ENCODE measurements around the gene CAMP.

The CAMP gene

DNA sequence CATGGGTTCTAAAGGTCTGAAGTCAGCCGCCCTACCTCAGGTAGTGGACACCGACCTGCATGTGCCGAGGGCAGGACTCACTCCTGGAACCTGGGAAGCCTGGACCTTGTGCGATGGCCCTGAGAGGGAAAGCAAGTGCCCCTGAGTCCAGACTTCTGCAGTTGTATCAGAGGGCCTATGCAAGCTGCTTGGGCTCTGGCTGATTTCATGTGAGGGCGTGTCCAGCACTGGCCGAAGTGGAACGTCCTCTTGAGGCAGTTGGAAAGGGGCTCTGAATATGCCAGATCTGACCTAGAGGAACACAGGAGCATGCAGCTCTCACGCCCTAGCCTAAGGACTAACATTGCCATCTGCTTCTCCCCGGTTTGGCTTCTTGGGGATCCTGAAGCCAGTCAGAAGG is 2.5 kb upstream of the CAMP start:
- no peak for DNase-seq (ENCODE audit: low read depth)
- TF ChIP-seq, protein P1, sequence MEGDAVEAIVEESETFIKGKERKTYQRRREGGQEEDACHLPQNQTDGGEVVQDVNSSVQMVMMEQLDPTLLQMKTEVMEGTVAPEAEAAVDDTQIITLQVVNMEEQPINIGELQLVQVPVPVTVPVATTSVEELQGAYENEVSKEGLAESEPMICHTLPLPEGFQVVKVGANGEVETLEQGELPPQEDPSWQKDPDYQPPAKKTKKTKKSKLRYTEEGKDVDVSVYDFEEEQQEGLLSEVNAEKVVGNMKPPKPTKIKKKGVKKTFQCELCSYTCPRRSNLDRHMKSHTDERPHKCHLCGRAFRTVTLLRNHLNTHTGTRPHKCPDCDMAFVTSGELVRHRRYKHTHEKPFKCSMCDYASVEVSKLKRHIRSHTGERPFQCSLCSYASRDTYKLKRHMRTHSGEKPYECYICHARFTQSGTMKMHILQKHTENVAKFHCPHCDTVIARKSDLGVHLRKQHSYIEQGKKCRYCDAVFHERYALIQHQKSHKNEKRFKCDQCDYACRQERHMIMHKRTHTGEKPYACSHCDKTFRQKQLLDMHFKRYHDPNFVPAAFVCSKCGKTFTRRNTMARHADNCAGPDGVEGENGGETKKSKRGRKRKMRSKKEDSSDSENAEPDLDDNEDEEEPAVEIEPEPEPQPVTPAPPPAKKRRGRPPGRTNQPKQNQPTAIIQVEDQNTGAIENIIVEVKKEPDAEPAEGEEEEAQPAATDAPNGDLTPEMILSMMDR (IDR thresholded peaks at IDR 0.05; ENCODE audit: low read depth, low read length, missing control alignments) = no peak

DNA sequence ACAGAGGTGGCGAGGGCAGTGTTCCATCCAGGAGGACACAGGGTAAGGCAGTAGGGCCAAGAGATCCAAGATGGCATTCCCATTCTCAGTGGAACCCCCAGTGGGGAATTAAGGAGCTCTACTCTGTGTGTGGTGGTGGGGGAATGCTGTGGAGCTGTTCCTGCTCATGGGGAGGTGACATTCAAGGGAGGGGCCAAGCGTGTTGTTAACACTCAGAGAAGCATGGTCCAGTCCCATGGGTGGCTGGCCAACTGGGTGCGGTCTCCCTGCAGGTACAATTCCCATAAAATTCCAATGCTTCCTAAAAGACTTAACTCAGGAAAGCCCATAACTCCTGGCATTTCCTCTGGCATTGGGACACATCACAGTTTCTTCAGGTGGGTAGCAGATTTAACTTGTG is 2.3 kb downstream of the CAMP start:
- TF ChIP-seq, protein P1 (IDR thresholded peaks at IDR 0.05; ENCODE audit: low read depth, low read length, missing control alignments) = no peak
- no peak for DNase-seq (ENCODE audit: low read depth)
- no peak overlapping the region for H3K4me3 ChIP-seq (ENCODE audit: low read depth, low read length)

More for the DNA sequence above, 2.5 kb upstream of the CAMP start:
- no peak overlapping the region for H3K4me3 ChIP-seq (ENCODE audit: low read depth, low read length)

DNA sequence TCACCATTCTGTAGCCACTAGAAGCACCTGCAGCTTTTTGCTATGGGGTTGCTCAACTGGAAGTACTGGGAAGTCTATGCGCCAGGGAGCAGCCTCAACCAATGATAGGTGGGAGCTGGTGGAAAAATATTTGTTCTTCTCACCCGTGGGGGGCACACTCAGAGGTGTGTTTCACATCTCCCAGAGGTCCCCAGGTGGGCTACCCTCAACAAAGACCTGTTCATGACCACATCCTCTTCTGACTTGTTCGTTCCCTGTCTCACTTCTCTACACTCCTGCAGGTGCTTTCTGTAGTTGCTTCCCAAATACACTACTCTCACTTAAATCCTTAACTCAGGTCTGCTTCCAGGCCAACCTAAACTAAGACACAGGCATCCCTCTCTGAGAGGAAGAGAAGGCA is 3.6 kb downstream of the CAMP start:
- TF ChIP-seq, protein P1 (IDR thresholded peaks at IDR 0.05; ENCODE audit: low read depth, low read length, missing control alignments) = no peak
- no peak for DNase-seq (ENCODE audit: low read depth)
- no peak overlapping the region for H3K4me3 ChIP-seq (ENCODE audit: low read depth, low read length)

DNA sequence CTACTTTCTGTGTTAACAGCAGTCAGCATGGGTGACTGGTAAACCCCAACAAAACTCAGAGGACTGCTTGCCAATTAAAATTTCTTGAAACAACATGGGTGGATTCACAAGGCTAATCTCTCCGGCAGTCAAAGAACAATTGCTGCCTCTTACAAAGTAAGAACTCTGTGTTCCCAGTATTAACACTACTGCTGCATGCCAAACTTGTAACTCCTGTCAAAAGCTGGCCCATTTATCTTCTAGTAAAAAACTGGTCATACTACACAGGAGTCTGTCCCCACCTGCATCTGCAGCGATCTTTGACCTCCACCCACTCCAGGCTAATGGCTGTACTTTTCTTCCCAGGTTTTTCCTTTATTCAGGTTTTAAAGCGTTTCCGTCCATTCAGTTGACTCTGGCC is 8.9 kb downstream of the CAMP start:
- DNase-seq (ENCODE audit: low read depth) = no peak
- TF ChIP-seq, protein P1 (IDR thresholded peaks at IDR 0.05; ENCODE audit: low read depth, low read length, missing control alignments) = no peak
- no peak overlapping the region for H3K4me3 ChIP-seq (ENCODE audit: low read depth, low read length)

DNA sequence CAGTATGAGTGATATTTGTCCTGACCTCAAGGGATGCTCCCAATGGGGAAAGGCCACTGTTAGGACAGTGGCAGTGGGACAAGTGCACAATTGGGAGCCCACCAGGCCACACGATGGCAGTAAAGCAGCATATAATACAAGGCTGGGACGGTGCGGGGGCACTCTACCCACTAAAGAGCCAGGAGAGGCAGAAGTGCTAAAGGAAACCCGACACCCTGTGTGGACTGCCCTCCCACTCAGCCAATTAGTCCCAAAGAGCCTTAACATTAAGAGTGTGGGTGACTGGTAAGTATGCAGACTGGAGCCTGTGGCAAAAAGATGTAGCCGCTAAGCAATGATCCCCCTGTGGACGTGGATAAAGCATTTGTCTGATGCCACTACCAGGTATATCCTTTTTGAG is 9.4 kb downstream of the CAMP start:
- peak overlapping the region; percentile 24; the same call in 1 of the 2 replicates for H3K4me3 ChIP-seq (ENCODE audit: low read depth, low read length)
- TF ChIP-seq, protein P1 (IDR thresholded peaks at IDR 0.05; ENCODE audit: low read depth, low read length, missing control alignments) = peak; percentile 55
- DNase-seq (ENCODE audit: low read depth) = peak; percentile 37

DNA sequence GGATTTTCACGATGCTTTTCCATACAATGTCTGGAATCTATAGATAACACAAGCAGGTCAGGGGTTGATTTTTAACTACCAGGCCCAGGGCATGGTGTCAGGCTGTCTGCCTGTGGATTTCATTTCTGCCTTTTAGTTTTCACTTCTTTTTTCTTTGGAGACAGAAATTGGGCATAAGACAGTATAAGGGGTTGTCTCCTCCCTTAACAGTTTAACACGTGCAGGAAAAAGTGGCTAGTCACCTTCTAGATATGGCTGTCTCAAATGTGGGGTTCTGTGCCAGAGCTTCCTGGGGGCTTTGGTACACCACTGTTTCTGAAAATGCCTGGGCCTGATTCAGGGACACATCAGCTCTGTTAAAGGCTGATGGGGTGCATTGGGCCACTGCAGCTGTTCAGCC is 10.2 kb downstream of the CAMP start:
- TF ChIP-seq, protein P1 (IDR thresholded peaks at IDR 0.05; ENCODE audit: low read depth, low read length, missing control alignments) = no peak
- DNase-seq (ENCODE audit: low read depth) = no peak
- H3K4me3 ChIP-seq (ENCODE audit: low read depth, low read length) = no peak overlapping the region

DNA sequence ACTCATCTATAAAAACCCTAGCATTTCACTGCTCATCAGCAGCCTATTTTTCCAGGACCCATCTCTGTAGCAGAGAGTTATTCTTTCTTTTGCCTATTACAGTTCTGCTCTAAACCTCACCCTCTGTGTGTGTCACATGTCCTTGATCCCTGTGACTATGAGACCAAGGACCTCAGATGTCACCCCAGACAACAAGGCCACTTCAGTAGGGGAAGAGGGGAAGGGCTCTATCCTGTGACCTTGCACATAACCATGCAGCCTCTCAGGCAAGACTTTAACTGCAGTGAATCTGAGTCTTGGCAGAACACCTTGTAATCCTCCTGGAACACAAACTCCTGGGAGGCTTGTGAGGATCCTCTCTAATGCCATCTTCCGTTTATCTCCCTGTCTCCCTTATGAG is 13.2 kb downstream of the CAMP start:
- no peak overlapping the region for H3K4me3 ChIP-seq (ENCODE audit: low read depth, low read length)
- no peak for DNase-seq (ENCODE audit: low read depth)
- TF ChIP-seq, protein P1 (IDR thresholded peaks at IDR 0.05; ENCODE audit: low read depth, low read length, missing control alignments) = no peak
